Suprapubic skin (tissue), 4 donors: ENCODE results near the gene ZBTB49.

Experiments
- EP300 ChIP-seq: sonication (generic); formaldehyde crosslinking; IDR thresholded peaks from one replicate; pipeline ENCODE4 v1.6.1; 2017; ENCODE audit warnings: antibody characterized with exemption
- POLR2A ChIP-seq, 2 donors: fragments of 450-650 bp; IDR thresholded peaks; one replicate each; pipeline ENCODE4 v1.6.1; 2017; ENCODE audit warnings: antibody characterized with exemption in 2 of 2, mild to moderate bottlenecking in 2 of 2, moderate library complexity in 2 of 2
- POLR2AphosphoS5 ChIP-seq, 3 donors: sonication (generic); formaldehyde crosslinking; IDR thresholded peaks; one replicate each; pipeline ENCODE4 v1.6.1; 2017; ENCODE audit warnings: antibody characterized with exemption in 3 of 3
- TF ChIP-seq, protein P1 (sequence below), 2 donors: fragments of 200-600 bp in 1 of 2; fragments of 450-650 bp in 1 of 2; sonication (generic) in 1 of 2; IDR thresholded peaks; one replicate each; pipeline ENCODE4 v1.5.1; 2016 to 2019; ENCODE audit warnings: antibody characterized with exemption in 2 of 2, mild to moderate bottlenecking in 1 of 2, moderate library complexity in 1 of 2

DNA sequence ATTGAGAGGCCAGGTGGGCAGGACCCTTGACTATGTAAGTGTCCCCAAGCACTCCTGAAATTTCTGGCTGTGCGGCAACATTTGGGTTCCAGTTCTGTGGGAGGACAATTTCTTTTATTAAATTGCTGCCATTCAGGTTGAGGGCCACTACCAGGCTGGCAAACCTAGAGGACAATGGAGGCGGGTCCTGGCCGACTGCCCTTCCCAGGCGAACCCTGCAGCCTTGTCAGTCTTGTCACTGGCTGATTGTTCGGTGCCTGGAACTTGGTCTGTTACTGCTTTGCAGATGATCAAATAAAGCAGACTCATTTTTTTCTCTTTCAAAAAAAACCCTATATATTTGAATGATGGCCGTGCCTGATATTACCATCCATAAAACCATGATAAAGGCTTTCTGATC lies 35.4 kb upstream of the ZBTB49 start:
- TF ChIP-seq, protein P1, sequence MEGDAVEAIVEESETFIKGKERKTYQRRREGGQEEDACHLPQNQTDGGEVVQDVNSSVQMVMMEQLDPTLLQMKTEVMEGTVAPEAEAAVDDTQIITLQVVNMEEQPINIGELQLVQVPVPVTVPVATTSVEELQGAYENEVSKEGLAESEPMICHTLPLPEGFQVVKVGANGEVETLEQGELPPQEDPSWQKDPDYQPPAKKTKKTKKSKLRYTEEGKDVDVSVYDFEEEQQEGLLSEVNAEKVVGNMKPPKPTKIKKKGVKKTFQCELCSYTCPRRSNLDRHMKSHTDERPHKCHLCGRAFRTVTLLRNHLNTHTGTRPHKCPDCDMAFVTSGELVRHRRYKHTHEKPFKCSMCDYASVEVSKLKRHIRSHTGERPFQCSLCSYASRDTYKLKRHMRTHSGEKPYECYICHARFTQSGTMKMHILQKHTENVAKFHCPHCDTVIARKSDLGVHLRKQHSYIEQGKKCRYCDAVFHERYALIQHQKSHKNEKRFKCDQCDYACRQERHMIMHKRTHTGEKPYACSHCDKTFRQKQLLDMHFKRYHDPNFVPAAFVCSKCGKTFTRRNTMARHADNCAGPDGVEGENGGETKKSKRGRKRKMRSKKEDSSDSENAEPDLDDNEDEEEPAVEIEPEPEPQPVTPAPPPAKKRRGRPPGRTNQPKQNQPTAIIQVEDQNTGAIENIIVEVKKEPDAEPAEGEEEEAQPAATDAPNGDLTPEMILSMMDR (IDR thresholded peaks at IDR 0.05) = no peak
- TF ChIP-seq POLR2AphosphoS5 (IDR thresholded peaks at IDR 0.05) = no peak
- TF ChIP-seq EP300 = no peak
- TF ChIP-seq POLR2A (IDR thresholded peaks at IDR 0.05) = no peak
